GM12878 (cell line): ENCODE measurements around the gene EFHC1. TPM values are rescaled to one million over a fixed set of nuclear protein-coding genes. Genes with fewer than 3 reads are reported as not detected.

ENCODE experiments used
- BACH1 ChIP-seq: fragments of 450-650 bp; IDR thresholded peaks from 2 replicates; pipeline ENCODE4 v1.6.1; 2017; ENCODE audit warnings: mild to moderate bottlenecking, borderline replicate concordance
- EGR1 ChIP-seq, 2 experiments: IDR thresholded peaks; 1 replicate in 1 of 2; 2 replicates in 1 of 2; pipeline ENCODE4 v1.6.1; 2011 to 2012; ENCODE audit warnings: low read depth in 2 of 2, low read length in 2 of 2, borderline replicate concordance in 1 of 2, mild to moderate bottlenecking in 1 of 2, moderate library complexity in 1 of 2
- ETV6 ChIP-seq, 2 experiments: fragments of 450-650 bp in 1 of 2; IDR thresholded peaks in 1 of 2; conservative IDR thresholded peaks in 1 of 2; 2 replicates each; pipeline ENCODE4 v1.6.1; 2014; ENCODE audit warnings: antibody characterized with exemption in 1 of 2, borderline replicate concordance in 1 of 2, low read depth in 1 of 2, mild to moderate bottlenecking in 1 of 2, moderate library complexity in 1 of 2
- HDGF ChIP-seq: fragments of 450-650 bp; IDR thresholded peaks from 2 replicates; pipeline ENCODE4 v1.6.1; 2016; ENCODE audit warnings: antibody characterized with exemption
- NR2C1 ChIP-seq: fragments of 450-650 bp; IDR thresholded peaks from 2 replicates; pipeline ENCODE4 v1.6.1; 2017; ENCODE audit warnings: antibody characterized with exemption, mild to moderate bottlenecking, moderate library complexity
- RCOR1 ChIP-seq: conservative IDR thresholded peaks from 2 replicates; pipeline ENCODE4 v1.6.1; 2012; ENCODE audit warnings: low read depth, low read length, improper control_type of control experiment
- TCF12 ChIP-seq: IDR thresholded peaks from 2 replicates; pipeline ENCODE4 v1.6.1; 2011; ENCODE audit warnings: low read depth, mild to moderate bottlenecking, low read length
- ZNF384 ChIP-seq: IDR thresholded peaks from 2 replicates; pipeline ENCODE4 v1.6.1; 2012; ENCODE audit warnings: low read depth, mild to moderate bottlenecking, low read length, improper control_type of control experiment, borderline replicate concordance
- polyA plus RNA-seq, 11 experiments: library from polyadenylated mRNA; depleted of rRNA in 4 of 11; unstranded in 6 of 11; stranded (reverse) in 5 of 11; fragments of >200 nt; fragmentation: Nextera tagmentation in 4 of 11; fragmentation: Illumina TruSeq in 1 of 11; extraction: Ambion mirVana in 4 of 11; extraction: Trizol in 1 of 11; gene quantifications; 1 replicate in 1 of 11; 2 replicates in 10 of 11; pipeline versions ENCODE4 v1.2.1 to v1.2.3, GENCODE V29; 2011 to 2016; ENCODE audit warnings: inconsistent platforms in 2 of 11, missing spikeins in 2 of 11, low read depth in 1 of 11
- total RNA-seq, 4 experiments: library from RNA; depleted of rRNA in 3 of 4; stranded (reverse); fragments of >200 nt in 3 of 4; fragmentation: Illumina TruSeq in 1 of 4; extraction: Trizol in 1 of 4; gene quantifications; 2 replicates each; pipeline versions ENCODE4 v1.2.1 to v1.2.3, GENCODE V29; 2013 to 2021
- TF ChIP-seq, protein P1 (sequence below): fragments of 150-350 bp; IDR thresholded peaks from 2 replicates; pipeline ENCODE4 v1.6.1; 2016; ENCODE audit warnings: low read depth, low read length
- TF ChIP-seq, protein P2 (sequence below): IDR thresholded peaks from 2 replicates; pipeline ENCODE4 v1.6.1; 2011; ENCODE audit warnings: low read depth, low read length, improper control_type of control experiment, borderline replicate concordance
- TF ChIP-seq, protein P3 (sequence below): IDR thresholded peaks from 2 replicates; pipeline ENCODE4 v1.6.1; 2011; ENCODE audit warnings: borderline replicate concordance, low read depth, mild to moderate bottlenecking, moderate library complexity, mixed read lengths, low read length; ENCODE audit not compliant: insufficient read depth; ENCODE audit errors: extremely low read length

EFHC1 gene
- total and polyA plus RNA-seq, 10 of the 15 experiments (the other 5 are each of a cell fraction or from before 2014, with no cell fraction given), result 5.5 to 14.5 (median 8.8) TPM

DNA sequence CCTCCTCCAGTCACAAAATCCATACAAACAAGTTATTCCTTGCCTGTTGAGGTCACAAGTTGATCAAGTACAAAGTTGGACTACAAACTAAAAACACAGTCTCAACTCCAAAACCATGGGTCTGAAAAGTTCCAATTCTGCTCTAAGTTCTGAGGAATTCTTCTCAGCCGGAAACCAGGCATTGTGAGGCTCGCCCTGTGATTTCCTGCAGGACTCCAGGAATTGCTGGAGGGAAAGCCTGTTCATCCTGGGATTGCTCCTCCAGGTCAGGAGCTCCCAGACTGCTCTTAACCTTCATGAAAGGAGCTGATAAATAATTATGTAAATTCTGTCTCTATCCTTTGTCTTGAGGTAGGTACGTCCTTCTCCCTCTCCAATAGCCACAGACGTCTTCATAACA lies 148.2 kb downstream of the EFHC1 start (continued):
- TF ChIP-seq, protein P1, sequence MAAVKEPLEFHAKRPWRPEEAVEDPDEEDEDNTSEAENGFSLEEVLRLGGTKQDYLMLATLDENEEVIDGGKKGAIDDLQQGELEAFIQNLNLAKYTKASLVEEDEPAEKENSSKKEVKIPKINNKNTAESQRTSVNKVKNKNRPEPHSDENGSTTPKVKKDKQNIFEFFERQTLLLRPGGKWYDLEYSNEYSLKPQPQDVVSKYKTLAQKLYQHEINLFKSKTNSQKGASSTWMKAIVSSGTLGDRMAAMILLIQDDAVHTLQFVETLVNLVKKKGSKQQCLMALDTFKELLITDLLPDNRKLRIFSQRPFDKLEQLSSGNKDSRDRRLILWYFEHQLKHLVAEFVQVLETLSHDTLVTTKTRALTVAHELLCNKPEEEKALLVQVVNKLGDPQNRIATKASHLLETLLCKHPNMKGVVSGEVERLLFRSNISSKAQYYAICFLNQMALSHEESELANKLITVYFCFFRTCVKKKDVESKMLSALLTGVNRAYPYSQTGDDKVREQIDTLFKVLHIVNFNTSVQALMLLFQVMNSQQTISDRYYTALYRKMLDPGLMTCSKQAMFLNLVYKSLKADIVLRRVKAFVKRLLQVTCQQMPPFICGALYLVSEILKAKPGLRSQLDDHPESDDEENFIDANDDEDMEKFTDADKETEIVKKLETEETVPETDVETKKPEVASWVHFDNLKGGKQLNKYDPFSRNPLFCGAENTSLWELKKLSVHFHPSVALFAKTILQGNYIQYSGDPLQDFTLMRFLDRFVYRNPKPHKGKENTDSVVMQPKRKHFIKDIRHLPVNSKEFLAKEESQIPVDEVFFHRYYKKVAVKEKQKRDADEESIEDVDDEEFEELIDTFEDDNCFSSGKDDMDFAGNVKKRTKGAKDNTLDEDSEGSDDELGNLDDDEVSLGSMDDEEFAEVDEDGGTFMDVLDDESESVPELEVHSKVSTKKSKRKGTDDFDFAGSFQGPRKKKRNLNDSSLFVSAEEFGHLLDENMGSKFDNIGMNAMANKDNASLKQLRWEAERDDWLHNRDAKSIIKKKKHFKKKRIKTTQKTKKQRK, result no peak
- TF ChIP-seq, protein P2, sequence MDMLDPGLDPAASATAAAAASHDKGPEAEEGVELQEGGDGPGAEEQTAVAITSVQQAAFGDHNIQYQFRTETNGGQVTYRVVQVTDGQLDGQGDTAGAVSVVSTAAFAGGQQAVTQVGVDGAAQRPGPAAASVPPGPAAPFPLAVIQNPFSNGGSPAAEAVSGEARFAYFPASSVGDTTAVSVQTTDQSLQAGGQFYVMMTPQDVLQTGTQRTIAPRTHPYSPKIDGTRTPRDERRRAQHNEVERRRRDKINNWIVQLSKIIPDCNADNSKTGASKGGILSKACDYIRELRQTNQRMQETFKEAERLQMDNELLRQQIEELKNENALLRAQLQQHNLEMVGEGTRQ, result no peak
- TF ChIP-seq TCF12, result no peak
- TF ChIP-seq NR2C1, result no peak
- TF ChIP-seq BACH1, result no peak
- TF ChIP-seq ETV6 (conservative IDR thresholded peaks at IDR 0.05 in 1 of 2, IDR thresholded peaks at IDR 0.05 in 1 of 2; ENCODE audit: borderline replicate concordance in 1 of 2, low read depth in 1 of 2), result no peak
- no peak for TF ChIP-seq HDGF
- TF ChIP-seq, protein P3, sequence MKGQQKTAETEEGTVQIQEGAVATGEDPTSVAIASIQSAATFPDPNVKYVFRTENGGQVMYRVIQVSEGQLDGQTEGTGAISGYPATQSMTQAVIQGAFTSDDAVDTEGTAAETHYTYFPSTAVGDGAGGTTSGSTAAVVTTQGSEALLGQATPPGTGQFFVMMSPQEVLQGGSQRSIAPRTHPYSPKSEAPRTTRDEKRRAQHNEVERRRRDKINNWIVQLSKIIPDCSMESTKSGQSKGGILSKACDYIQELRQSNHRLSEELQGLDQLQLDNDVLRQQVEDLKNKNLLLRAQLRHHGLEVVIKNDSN, result no peak
- no peak for TF ChIP-seq RCOR1
- TF ChIP-seq ZNF384, result no peak
- TF ChIP-seq EGR1 (IDR thresholded peaks at IDR 0.05; ENCODE audit: borderline replicate concordance in 1 of 2, low read depth in 2 of 2, low read length in 2 of 2), result no peak
